ENCODE results near the gene ADCYAP1R1. TPM values are rescaled to one million over a fixed set of nuclear protein-coding genes. Genes with fewer than 3 reads are reported as not detected.

ADCYAP1R1 gene
- total and polyA plus RNA-seq, 2 of the 8 experiments (the other 6 are each of a cell fraction or from before 2014, with no cell fraction given): 14.4 to 14.6 TPM

GRCh38 chr7:31098642-31099360, 46.7 kb downstream of the ADCYAP1R1 start (continued):
- TF ChIP-seq HDAC2 (IDR thresholded peaks at IDR 0.05; ENCODE audit: borderline replicate concordance in 1 of 2, low read depth in 2 of 2, low read length in 2 of 2): no peak
- no peak for TF ChIP-seq ASH2L (IDR thresholded peaks at IDR 0.05; ENCODE audit: low read length)
- TF ChIP-seq EZH2 (IDR thresholded peaks at IDR 0.05; ENCODE audit: low read depth, low read length, severe bottlenecking): no peak
- TF ChIP-seq POLR2AphosphoS5 (IDR thresholded peaks at IDR 0.05; ENCODE audit: low read depth, low read length): no peak
- no peak for TF ChIP-seq HDAC6 (IDR thresholded peaks at IDR 0.05; ENCODE audit: low read depth, low read length)
